GM23338 (cell line): ENCODE data around the gene MRPS7.

ENCODE experiments used
- CREB1 ChIP-seq: fragments of 250-450 bp; sonication (Bioruptor Pico); IDR thresholded peaks from 2 replicates; pipeline ENCODE4 v1.5.0; 2020; ENCODE audit warnings: low read depth, mild to moderate bottlenecking, moderate library complexity
- CTCF ChIP-seq, 2 experiments: fragments of 200-600 bp in 1 of 2; sonication (generic) in 1 of 2; conservative IDR thresholded peaks; 2 replicates each; pipeline versions ENCODE4 v1.5.1 to v1.6.1; 2016 to 2017; ENCODE audit warnings: antibody characterized with exemption in 2 of 2, low read depth in 2 of 2, mild to moderate bottlenecking in 2 of 2, moderate library complexity in 1 of 2
- EZH2 ChIP-seq: fragments of 200-600 bp; sonication (generic); IDR thresholded peaks from one replicate; pipeline ENCODE4 v1.8.0; 2017; ENCODE audit warnings: antibody characterized with exemption, mild to moderate bottlenecking, low read depth; ENCODE audit not compliant: unreplicated experiment
- POLR2AphosphoS5 ChIP-seq: IDR thresholded peaks from 2 replicates; pipeline ENCODE4 v1.6.1; 2016; ENCODE audit warnings: antibody characterized with exemption, low read depth

- no peak for TF ChIP-seq CTCF (conservative IDR thresholded peaks at IDR 0.05; ENCODE audit: low read depth in 2 of 2)
- TF ChIP-seq CREB1 (CRISPR knock-in tag), result no peak
- no peak for TF ChIP-seq POLR2AphosphoS5
- no peak for TF ChIP-seq EZH2
These were observed 23.4 kb downstream of the MRPS7 start for GRCh38 chr17:75285123-75285522.
